ENCODE measurements around the gene ERBB2. TPM values are rescaled to one million over a fixed set of nuclear protein-coding genes. Genes with fewer than 3 reads are reported as not detected.

The ERBB2 gene
- total RNA-seq, 1 experiment from 2014 or later, result 216 TPM

DNA sequence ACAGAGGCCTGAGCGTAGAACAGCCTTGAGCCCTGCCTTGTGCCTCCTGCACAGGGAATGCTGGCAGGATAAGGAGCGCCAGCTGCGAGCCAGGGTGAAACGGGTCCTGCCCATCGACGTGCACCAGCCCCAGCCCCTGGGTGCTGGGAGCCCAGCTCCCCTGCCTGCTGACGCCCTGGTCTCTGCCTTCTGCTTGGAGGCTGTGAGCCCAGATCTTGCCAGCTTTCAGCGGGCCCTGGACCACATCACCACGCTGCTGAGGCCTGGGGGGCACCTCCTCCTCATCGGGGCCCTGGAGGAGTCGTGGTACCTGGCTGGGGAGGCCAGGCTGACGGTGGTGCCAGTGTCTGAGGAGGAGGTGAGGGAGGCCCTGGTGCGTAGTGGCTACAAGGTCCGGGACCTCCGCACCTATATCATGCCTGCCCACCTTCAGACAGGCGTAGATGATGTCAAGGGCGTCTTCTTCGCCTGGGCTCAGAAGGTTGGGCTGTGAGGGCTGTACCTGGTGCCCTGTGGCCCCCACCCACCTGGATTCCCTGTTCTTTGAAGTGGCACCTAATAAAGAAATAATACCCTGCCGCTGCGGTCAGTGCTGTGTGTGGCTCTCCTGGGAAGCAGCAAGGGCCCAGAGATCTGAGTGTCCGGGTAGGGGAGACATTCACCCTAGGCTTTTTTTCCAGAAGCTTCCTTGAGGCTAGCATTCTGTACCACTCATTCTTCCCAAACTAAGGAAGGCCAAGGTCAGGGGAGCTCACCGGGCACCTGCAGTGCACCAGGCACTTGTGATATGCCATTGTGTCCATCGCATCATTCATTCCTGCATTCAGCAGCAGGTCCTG, 29.7 kb upstream of the ERBB2 start:
- Histone ChIP-seq H2AK5ac (ENCODE audit: insufficient read length, low read length) (no peak overlapping the region), H2AFZ (ENCODE audit: low read length) (no peak overlapping the region), H2BK20ac (ENCODE audit: low read depth, low read length, poor library complexity, severe bottlenecking) (no peak overlapping the region), H3K9ac (ENCODE audit: extremely low read depth, insufficient read length, low read length) (no peak overlapping the region), H3K4ac (ENCODE audit: low read depth, low read length) (no peak overlapping the region), H2BK12ac (ENCODE audit: insufficient read length, low read depth, low read length) (no peak overlapping the region), H2BK15ac (ENCODE audit: low read depth, low read length) (no peak overlapping the region), H4K20me1 (ENCODE audit: control insufficient read depth, insufficient read depth, insufficient read length) (no peaks in the 10 kb centered on the region), H3K23me2 (ENCODE audit: insufficient read length, low read depth, low read length, poor library complexity, severe bottlenecking) (peaks cover 6% of the 10 kb centered on the region), H2BK120ac (ENCODE audit: low read depth, low read length, poor library complexity, severe bottlenecking) (no peak overlapping the region), H3K27me3 (ENCODE audit: insufficient read depth, low read length) (peaks cover 3% of the 10 kb centered on the region; the same call in 1 of the 2 replicates), H3K14ac (ENCODE audit: insufficient read depth, low read length) (no peak overlapping the region), H3K79me2 (ENCODE audit: insufficient read depth, low read length) (no peaks in the 10 kb centered on the region), H3K18ac (ENCODE audit: insufficient read length, low read depth, low read length) (no peak overlapping the region), H3K27ac (ENCODE audit: insufficient read length, low read depth, low read length) (no peak overlapping the region), H3K4me1 (ENCODE audit: insufficient read depth, low read length) (peaks cover 3% of the 10 kb centered on the region; the same call in 1 of the 2 replicates), H3K9me3 (ENCODE audit: control insufficient read depth, low read depth, low read length) (no peaks in the 10 kb centered on the region), H3K4me2 (ENCODE audit: insufficient read depth, insufficient read length, low read length) (no peak overlapping the region), H3K79me1 (ENCODE audit: insufficient read depth, low read depth, low read length, poor library complexity, severe bottlenecking) (no peaks in the 10 kb centered on the region), H3K23ac (ENCODE audit: insufficient read length, low read depth, low read length) (no peak overlapping the region), H3K56ac (ENCODE audit: insufficient read length, low read depth, low read length) (no peak overlapping the region), H2BK5ac (ENCODE audit: insufficient read length, low read length) (no peak overlapping the region), H4K8ac (replicated peaks; ENCODE audit: insufficient read length, low read depth, low read length) (no peak overlapping the region), H3T11ph (ENCODE audit: low read length) (no peak overlapping the region), H4K5ac (ENCODE audit: insufficient read length, low read depth, low read length) (no peak overlapping the region), H4K91ac (ENCODE audit: insufficient read length, low read depth, low read length) (no peak overlapping the region)
- TF ChIP-seq, protein P1, sequence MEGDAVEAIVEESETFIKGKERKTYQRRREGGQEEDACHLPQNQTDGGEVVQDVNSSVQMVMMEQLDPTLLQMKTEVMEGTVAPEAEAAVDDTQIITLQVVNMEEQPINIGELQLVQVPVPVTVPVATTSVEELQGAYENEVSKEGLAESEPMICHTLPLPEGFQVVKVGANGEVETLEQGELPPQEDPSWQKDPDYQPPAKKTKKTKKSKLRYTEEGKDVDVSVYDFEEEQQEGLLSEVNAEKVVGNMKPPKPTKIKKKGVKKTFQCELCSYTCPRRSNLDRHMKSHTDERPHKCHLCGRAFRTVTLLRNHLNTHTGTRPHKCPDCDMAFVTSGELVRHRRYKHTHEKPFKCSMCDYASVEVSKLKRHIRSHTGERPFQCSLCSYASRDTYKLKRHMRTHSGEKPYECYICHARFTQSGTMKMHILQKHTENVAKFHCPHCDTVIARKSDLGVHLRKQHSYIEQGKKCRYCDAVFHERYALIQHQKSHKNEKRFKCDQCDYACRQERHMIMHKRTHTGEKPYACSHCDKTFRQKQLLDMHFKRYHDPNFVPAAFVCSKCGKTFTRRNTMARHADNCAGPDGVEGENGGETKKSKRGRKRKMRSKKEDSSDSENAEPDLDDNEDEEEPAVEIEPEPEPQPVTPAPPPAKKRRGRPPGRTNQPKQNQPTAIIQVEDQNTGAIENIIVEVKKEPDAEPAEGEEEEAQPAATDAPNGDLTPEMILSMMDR (conservative IDR thresholded peaks at IDR 0.05), result no peak
- no peaks in the 10 kb centered on the region; a peak in 1 of 5 replicates for H3K9me3 Mint-ChIP-seq
- no peak overlapping the region; a peak in 1 of 5 replicates for H3K4me3 Mint-ChIP-seq
- peaks cover 62% of the 10 kb centered on the region for H3K27me3 Mint-ChIP-seq (ENCODE audit: low read depth)
- DNase-seq, result no peak
- H3K4me1 Mint-ChIP-seq, result peaks cover 29 to 30% of the 10 kb centered on the region in 2 experiments
- no peak overlapping the region; a peak in 1 of 7 replicates for H3K27ac Mint-ChIP-seq
- no CpG with 5 or more reads among the region's 23 CpGs for WGBS (ENCODE audit: extremely low coverage, insufficient read length, low lambda C conversion rate)
- no peaks in the 10 kb centered on the region; a peak in 1 of 7 replicates for H3K36me3 Mint-ChIP-seq (ENCODE audit: insufficient read depth in 1 of 3, low read depth in 3 of 3)
